ENCODE measurements around the gene SGIP1.
"Not testable (repeated sequence)": the region's sequence is repeated elsewhere in the genome, so short reads cannot be mapped to it uniquely, and the experiment has no call there.

Gene SGIP1

DNA sequence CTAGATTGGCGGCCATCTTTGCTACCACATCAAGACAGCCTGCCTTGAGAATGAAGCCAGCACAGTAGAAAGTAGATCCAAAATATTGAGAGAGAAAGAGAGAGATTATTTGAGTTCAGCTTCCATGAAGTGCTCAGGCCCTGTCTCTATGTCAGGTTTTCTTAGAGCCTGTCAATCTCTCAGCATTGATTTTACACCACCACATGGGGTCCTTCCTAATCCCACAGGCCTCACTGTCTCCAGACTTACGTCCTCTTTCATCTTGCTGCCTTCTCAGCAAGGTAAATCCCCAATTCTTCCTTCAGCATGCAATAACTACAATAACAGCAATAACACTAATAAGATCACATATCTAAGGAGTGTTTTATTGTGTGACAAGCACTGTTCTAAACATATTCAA, 239.3 kb downstream of the SGIP1 start:
- no peak for DNase-seq

- DNase-seq, result no peak
Measured at GRCh38 chr1:66774438-66774837, 240.5 kb downstream of the SGIP1 start.

GRCh38 chr1:66775646-66776045, 241.7 kb downstream of the SGIP1 start:
- DNase-seq, result no peak

GRCh38 chr1:66777831-66778230, 243.9 kb downstream of the SGIP1 start:
- no peak for DNase-seq

DNA sequence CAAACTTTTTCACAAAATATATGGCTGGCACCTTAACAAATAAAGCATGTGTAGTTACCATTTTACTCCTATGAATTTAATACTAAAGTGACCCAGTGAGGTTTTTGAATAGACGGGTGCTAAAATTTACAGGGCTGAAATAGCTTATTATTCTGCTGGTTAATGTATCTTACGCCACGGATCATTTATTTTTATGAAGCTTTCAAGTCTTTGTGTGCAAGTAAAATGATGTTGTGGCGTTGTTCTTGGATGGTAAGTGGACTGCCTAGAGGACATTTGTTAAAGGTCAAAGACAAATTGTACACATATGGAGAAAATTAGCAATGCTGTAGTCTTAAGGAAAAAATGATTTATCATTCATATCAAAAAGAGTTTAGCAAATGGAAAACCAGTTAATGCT, 244.3 kb downstream of the SGIP1 start:
- no peak for DNase-seq

- no peak for DNase-seq
Measured at GRCh38 chr1:66778969-66779368, 245.0 kb downstream of the SGIP1 start.

DNA sequence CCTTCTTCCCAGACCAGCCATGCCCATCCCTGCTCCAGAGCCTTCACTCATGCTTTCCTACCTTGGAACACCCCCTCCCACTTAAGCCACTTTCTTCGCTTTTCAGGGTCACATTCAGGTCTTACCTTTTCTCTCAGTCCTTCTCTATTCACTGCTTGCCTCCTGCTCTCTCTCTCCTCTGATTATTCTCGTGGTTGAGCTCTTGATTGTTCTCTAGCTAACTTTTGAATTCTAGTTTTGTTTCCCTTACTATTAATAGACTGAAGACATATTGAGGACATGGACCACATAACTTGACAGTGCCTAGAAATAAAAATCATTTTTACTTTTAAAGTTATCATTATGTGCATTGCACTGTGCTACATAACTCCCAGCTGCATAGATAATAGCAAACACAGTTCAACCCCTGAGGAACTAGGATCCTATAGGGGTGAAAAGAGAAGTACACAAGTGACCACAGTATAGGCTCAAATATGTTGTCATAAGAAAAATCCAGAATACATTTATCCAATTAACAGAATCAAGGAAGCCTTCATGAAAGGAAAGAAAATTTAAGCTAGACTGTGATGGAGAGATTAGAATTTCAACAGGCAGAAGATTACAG, 245.6 kb downstream of the SGIP1 start:
- no peak for DNase-seq

DNA sequence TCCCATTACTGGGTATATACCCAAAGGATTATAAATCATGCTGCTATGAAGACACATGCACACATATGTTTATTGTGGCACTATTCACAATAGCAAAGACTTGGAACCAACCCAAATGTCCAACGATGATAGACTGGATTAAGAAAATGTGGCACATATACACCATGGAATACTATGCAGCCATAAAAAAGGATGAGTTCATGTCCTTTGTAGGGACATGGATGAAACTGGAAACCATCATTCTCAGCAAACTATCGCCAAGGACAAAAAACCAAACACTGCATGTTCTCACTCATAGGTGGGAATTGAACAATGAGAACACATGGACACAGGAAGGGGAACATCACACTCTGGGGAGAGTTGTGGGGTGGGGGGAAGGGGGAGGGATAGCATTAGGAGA, 251.8 kb downstream of the SGIP1 start:
- DNase-seq, result not testable (repeated sequence)

DNA sequence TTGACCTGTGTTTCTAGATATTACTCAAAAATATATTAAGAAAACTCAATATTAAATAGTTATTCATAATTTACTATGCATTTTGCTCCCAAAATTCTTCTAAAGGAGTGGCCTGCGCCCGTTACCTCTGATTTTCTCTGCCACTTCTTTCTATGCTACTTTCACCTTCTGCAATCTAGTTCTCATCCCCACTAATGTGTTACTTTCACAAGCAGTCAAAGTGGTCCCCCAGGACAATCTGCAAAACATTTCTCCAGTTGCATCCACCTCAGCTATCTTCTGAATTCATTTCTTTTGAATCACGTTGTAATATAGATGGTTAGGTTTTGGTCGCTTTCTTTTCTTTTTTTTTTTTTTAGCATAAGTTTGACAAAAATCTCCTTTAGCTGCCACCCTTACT, 253.7 kb downstream of the SGIP1 start:
- DNase-seq, result no peak

DNA sequence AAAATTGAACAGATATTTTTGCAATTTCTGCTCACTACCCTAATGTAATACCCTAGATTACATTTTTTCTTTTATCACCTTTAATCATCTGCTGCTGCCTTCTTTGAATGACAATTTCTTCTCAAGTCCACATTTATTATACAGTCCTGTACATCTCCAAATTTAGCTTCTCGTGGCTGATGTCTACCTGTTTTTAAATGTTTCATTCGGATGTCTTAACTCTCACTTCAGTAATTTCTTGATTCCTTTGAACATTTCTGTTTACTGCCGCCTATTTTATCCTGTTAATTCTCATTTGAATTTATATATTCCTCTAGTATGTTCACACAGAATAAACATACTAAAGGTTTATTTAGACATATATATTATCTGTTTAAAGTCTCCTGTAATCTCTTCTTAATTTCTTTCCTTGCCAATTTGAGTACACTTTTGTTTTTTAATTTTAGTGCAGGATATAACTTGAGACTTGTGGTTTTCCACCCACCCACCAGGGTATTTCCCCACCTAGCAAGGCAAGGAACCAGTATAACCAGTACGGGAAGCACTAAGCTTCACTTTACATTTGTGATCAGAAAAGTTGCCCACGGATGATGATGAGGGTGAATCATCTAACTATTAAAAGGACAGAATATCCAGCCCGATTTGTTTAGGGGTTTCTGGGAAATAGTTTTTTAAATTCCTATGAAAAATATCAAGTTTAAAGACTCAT, 254.4 kb downstream of the SGIP1 start:
- DNase-seq, result peak; percentile 77

DNA sequence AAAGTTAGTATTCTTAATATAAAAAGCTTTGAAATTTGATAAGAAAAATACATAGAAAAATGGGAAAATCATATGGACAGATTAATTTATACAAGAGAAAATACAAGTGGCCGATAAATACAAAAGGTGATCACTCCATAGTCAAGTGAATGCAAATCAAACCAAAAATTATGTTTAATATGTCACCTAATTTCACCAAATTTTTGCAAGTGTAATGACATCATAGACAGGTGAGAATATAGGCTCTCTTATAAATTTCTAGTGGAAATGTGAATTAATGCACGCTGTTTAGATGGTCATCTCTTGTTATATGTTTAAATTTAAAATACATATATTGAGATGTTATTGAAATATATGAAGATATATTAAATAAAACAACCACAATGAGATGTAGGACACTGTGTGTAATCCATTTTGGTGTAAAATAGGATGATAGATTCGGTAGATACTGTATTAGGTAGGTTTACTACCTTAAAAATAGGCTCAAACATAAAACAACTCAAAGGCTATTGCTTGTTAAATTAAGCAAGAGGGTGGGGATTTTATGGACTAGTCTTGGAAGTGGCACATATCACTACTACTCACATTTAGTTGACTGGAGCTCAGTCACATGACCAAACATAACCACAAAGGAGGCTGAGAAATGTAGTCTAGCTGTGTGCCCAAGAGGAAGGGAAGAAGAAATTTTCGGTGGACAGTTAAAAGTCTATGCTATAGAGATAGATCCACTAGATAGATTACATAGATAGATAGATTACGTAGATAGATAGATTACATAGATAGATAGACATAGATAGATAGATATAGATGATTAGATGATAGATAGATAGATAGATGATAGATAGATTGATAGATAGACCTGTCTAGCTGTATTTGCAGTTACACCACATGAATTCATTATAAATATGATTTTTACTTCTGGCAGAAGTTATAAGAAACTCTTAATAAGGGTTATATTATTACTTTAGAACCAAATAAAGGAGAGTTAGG, 258.0 kb downstream of the SGIP1 start:
- DNase-seq, result no peak

DNA sequence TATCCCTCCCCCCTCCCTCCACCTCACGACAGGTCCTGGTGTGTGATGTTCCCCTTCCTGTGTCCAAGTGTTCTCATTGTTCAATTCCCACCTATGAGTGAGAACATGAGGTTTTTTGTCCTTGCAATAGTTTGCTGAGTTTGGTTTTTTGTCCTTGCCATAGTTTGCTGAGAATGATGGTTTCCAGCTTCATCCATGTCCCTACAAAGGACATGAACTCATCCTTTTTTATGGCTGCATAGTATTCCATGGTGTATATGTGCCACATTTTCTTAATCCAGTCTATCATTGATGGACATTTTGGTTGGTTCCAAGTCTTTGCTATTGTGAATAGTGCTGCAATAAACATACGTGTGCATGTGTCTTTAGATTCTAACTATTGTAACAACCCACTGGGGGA, 261.9 kb downstream of the SGIP1 start:
- not testable (repeated sequence) for DNase-seq
